DND-41 (cell line): ENCODE results near the gene KCTD14.

Experiments used
- CTCF ChIP-seq: IDR thresholded peaks from 2 replicates; pipeline ENCODE4 v1.5.1; 2012; ENCODE audit warnings: borderline replicate concordance, low read length, moderate library complexity, mild to moderate bottlenecking; ENCODE audit not compliant: poor library complexity, severe bottlenecking; ENCODE audit errors: extremely low read depth
- EZH2 ChIP-seq: IDR thresholded peaks from 3 replicates; pipeline ENCODE4 v1.6.1; 2012; ENCODE audit warnings: borderline replicate concordance, low read depth, mild to moderate bottlenecking, moderate library complexity, low read length, inconsistent platforms; ENCODE audit not compliant: severe bottlenecking

- TF ChIP-seq CTCF (no peak), EZH2 (no peak)
These were observed 54.7 kb downstream of the KCTD14 start for GRCh38 chr11:77968337-77968736.
